IPS-NIHi11 (cell line): ENCODE data around the gene LRRIQ4.

Experiments
- DNase-seq: peaks from one replicate; pipeline ENCODE4 v3.0.0; 2012; ENCODE audit warnings: mixed read lengths, low spot score

LRRIQ4 gene

GRCh38 chr3:169809230-169809795, 3.4 kb upstream of the LRRIQ4 start:
- no peak for DNase-seq

GRCh38 chr3:169811631-169812331, 889 bp upstream of the LRRIQ4 start:
- DNase-seq = no peak

- no peak for DNase-seq
Observed at GRCh38 chr3:169813278-169813677, 608 bp downstream of the LRRIQ4 start.

- DNase-seq = peak; percentile 27
Observed at GRCh38 chr3:169813757-169814517, 1.3 kb downstream of the LRRIQ4 start.

- no peak for DNase-seq
Observed at GRCh38 chr3:169815590-169816150, 3.0 kb downstream of the LRRIQ4 start.

GRCh38 chr3:169818316-169818715, 5.6 kb downstream of the LRRIQ4 start:
- no peak for DNase-seq

GRCh38 chr3:169822091-169822490, 9.4 kb downstream of the LRRIQ4 start:
- DNase-seq = peak; percentile 33

- peak; percentile 49 for DNase-seq
Observed at GRCh38 chr3:169822540-169822939, 9.9 kb downstream of the LRRIQ4 start.

GRCh38 chr3:169822983-169823382, 10.3 kb downstream of the LRRIQ4 start:
- DNase-seq = no peak

- no peak for DNase-seq
Observed at GRCh38 chr3:169825316-169825715, 12.6 kb downstream of the LRRIQ4 start.

- no peak for DNase-seq
Observed at GRCh38 chr3:169827712-169828111, 15.0 kb downstream of the LRRIQ4 start.

GRCh38 chr3:169835533-169835932, 22.9 kb downstream of the LRRIQ4 start:
- no peak for DNase-seq

GRCh38 chr3:169836078-169836941, 23.6 kb downstream of the LRRIQ4 start:
- no peak for DNase-seq

GRCh38 chr3:169836942-169837275, 24.2 kb downstream of the LRRIQ4 start:
- no peak for DNase-seq

- no peak for DNase-seq
Observed at GRCh38 chr3:169838511-169839030, 25.9 kb downstream of the LRRIQ4 start.

GRCh38 chr3:169841171-169841570, 28.5 kb downstream of the LRRIQ4 start:
- no peak for DNase-seq

- DNase-seq = no peak
Observed at GRCh38 chr3:169842960-169843359, 30.3 kb downstream of the LRRIQ4 start.

- no peak for DNase-seq
Observed at GRCh38 chr3:169846458-169847193, 34.0 kb downstream of the LRRIQ4 start.

GRCh38 chr3:169847896-169848295, 35.2 kb downstream of the LRRIQ4 start:
- DNase-seq = no peak

- no peak for DNase-seq
Observed at GRCh38 chr3:169848741-169849140, 36.1 kb downstream of the LRRIQ4 start.

- no peak for DNase-seq
Observed at GRCh38 chr3:169850618-169851017, 37.9 kb downstream of the LRRIQ4 start.
